Suprapubic skin (tissue), 4 donors: ENCODE data around the gene REELD1. TPM values are rescaled to one million over a fixed set of nuclear protein-coding genes. Genes with fewer than 3 reads are reported as not detected.

Experiments
- DNase-seq, 2 donors: peaks; one replicate each; pipeline ENCODE4 v3.0.0-alpha.2; 2019; ENCODE audit warnings: low spot score in 2 of 2
- H3K27ac ChIP-seq: fragments of 200-600 bp; sonication (generic); one replicate; pipeline ENCODE4 v1.5.1; 2019
- H3K27me3 ChIP-seq: fragments of 200-600 bp; sonication (generic); one replicate; pipeline ENCODE4 v1.5.1; 2019
- H3K36me3 ChIP-seq: fragments of 200-600 bp; sonication (generic); one replicate; pipeline ENCODE4 v1.5.1; 2019
- H3K4me1 ChIP-seq: fragments of 200-600 bp; sonication (generic); one replicate; pipeline ENCODE4 v1.5.1; 2019
- H3K4me3 ChIP-seq: fragments of 200-600 bp; sonication (generic); one replicate; pipeline ENCODE4 v1.5.1; 2019; ENCODE audit warnings: mild to moderate bottlenecking
- H3K9me3 ChIP-seq: fragments of 200-600 bp; sonication (generic); one replicate; pipeline ENCODE4 v1.5.1; 2019
- EP300 ChIP-seq: sonication (generic); formaldehyde crosslinking; IDR thresholded peaks from one replicate; pipeline ENCODE4 v1.6.1; 2017; ENCODE audit warnings: antibody characterized with exemption
- POLR2A ChIP-seq, 2 donors: fragments of 450-650 bp; IDR thresholded peaks; one replicate each; pipeline ENCODE4 v1.6.1; 2017; ENCODE audit warnings: antibody characterized with exemption in 2 of 2, mild to moderate bottlenecking in 2 of 2, moderate library complexity in 2 of 2
- POLR2AphosphoS5 ChIP-seq, 3 donors: sonication (generic); formaldehyde crosslinking; IDR thresholded peaks; one replicate each; pipeline ENCODE4 v1.6.1; 2017; ENCODE audit warnings: antibody characterized with exemption in 3 of 3
- WGBS: methylation state at CpG from one replicate; pipeline ENCODE4 v1.1.5; 2018; 5-methylcytosine and 5-hydroxymethylcytosine counted together
- total RNA-seq, 4 donors: library from RNA; depleted of rRNA; stranded (reverse); fragments of >200 nt; gene quantifications; one replicate each; pipeline ENCODE4 v1.1.0, GENCODE V29; 2016
- TF ChIP-seq, protein P1 (sequence below), 2 donors: fragments of 200-600 bp in 1 of 2; fragments of 450-650 bp in 1 of 2; sonication (generic) in 1 of 2; IDR thresholded peaks; one replicate each; pipeline ENCODE4 v1.5.1; 2016 to 2019; ENCODE audit warnings: antibody characterized with exemption in 2 of 2, mild to moderate bottlenecking in 1 of 2, moderate library complexity in 1 of 2

Gene REELD1
- total RNA-seq, 4 donors from 2014 or later: 2.0 TPM; not detected in 3

DNA sequence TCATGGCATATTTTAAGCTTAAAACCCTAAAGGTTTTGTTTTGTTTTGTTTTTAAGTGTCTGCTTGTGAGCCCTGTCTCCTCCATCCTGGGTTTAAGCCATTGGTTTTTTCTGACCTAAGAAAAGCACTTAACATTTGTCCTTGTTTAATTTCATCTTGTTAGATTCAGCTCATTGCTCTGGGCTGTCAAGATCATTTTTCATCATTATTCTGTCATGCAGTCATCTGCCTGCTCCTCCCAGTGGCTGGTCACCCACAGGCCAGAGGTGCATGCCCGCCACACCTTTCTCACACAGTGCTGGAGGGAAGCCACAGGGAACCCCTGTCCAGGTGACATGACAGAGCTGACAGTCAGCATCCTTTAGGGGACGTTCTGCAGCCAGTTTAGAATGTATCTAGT, 11.7 kb upstream of the REELD1 start:
- no peak overlapping the region for H3K27ac ChIP-seq
- no peaks in the 10 kb centered on the region for H3K27me3 ChIP-seq
- no peak for TF ChIP-seq POLR2A (IDR thresholded peaks at IDR 0.05)
- WGBS: 86% methylated on average over 2 of the region's 2 CpGs
- H3K4me1 ChIP-seq: no peaks in the 10 kb centered on the region
- H3K9me3 ChIP-seq: no peaks in the 10 kb centered on the region
- H3K36me3 ChIP-seq: no peaks in the 10 kb centered on the region
- no peak overlapping the region for H3K4me3 ChIP-seq
- DNase-seq: no peak

DNA sequence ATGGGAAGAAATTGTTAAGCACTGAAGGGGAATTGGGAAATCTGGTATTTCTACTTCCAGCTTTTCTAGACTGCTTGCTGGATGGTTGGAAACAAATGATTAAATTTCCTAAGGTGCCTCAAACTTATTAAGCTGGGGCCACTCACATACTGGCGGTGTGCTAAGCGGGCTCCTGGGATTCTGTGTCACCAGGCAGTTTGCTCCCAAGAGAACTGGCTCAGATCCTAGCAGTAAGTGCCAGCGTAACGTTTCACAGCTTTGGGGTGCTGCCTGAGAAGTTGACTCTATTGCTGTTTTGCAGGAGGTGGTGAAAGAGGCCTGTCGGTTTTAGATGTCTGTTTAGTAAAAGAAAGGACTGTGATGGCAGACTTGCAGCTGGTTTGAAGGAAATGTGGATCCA, 6.9 kb upstream of the REELD1 start:
- Histone ChIP-seq H3K36me3 (no peaks in the 10 kb centered on the region), H3K4me1 (no peaks in the 10 kb centered on the region), H3K27ac (no peak overlapping the region), H3K9me3 (no peaks in the 10 kb centered on the region), H3K27me3 (no peaks in the 10 kb centered on the region), H3K4me3 (no peak overlapping the region)
- DNase-seq: no peak
- no peak for TF ChIP-seq POLR2A (IDR thresholded peaks at IDR 0.05)
- 82% methylated on average over 5 of the region's 5 CpGs for WGBS

DNA sequence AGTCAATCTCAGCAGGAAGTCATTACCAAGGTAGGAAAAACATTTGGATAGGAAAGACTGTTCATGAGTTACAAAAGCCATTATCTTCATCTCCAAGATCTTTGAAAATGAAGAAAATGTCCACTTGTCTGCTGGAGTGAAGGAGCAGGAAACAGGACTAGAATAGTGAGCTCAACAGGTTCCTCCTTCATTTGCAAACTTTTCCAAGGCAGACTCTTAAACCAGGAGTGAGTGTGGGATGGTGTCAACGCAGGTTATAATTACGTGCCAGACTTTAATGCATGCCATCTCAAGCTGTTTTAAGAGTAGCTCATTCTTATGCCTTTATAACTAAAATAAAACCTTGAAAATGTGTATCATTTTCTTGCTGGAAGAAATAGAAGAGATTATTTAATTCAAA, 3.4 kb upstream of the REELD1 start:
- 45% methylated on average over 2 of the region's 2 CpGs for WGBS
- H3K4me1 ChIP-seq: no peaks in the 10 kb centered on the region
- H3K4me3 ChIP-seq: no peak overlapping the region
- H3K27me3 ChIP-seq: no peaks in the 10 kb centered on the region
- no peaks in the 10 kb centered on the region for H3K36me3 ChIP-seq
- no peak overlapping the region for H3K27ac ChIP-seq
- no peak for TF ChIP-seq POLR2A (IDR thresholded peaks at IDR 0.05)
- TF ChIP-seq, protein P1, sequence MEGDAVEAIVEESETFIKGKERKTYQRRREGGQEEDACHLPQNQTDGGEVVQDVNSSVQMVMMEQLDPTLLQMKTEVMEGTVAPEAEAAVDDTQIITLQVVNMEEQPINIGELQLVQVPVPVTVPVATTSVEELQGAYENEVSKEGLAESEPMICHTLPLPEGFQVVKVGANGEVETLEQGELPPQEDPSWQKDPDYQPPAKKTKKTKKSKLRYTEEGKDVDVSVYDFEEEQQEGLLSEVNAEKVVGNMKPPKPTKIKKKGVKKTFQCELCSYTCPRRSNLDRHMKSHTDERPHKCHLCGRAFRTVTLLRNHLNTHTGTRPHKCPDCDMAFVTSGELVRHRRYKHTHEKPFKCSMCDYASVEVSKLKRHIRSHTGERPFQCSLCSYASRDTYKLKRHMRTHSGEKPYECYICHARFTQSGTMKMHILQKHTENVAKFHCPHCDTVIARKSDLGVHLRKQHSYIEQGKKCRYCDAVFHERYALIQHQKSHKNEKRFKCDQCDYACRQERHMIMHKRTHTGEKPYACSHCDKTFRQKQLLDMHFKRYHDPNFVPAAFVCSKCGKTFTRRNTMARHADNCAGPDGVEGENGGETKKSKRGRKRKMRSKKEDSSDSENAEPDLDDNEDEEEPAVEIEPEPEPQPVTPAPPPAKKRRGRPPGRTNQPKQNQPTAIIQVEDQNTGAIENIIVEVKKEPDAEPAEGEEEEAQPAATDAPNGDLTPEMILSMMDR (IDR thresholded peaks at IDR 0.05): no peak
- no peak for TF ChIP-seq POLR2AphosphoS5 (IDR thresholded peaks at IDR 0.05)
- TF ChIP-seq EP300: no peak
- DNase-seq: no peak
- no peaks in the 10 kb centered on the region for H3K9me3 ChIP-seq

DNA sequence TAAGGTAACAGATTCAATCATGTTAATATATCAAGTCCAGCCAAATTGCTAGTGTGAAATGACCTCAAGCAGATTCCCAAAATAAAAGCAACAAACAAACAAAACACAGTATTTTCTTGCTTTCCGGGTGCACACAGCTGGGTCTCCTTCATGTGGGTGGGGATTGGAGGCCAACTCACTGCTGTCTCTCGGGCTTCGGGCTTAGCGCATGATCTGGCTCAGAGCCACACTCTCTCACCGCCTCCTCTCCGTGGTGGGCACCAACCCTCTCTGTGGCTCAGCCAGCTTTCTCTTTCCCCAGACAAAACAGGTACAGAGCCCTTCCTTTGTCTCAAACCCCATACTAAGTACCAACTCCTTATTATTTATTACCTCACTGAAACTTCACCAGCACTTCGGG, 2.9 kb upstream of the REELD1 start:
- Histone ChIP-seq H3K9me3 (no peaks in the 10 kb centered on the region), H3K27me3 (no peaks in the 10 kb centered on the region), H3K27ac (no peak overlapping the region), H3K4me1 (no peaks in the 10 kb centered on the region), H3K4me3 (no peak overlapping the region), H3K36me3 (no peaks in the 10 kb centered on the region)
- TF ChIP-seq POLR2AphosphoS5 (IDR thresholded peaks at IDR 0.05) (no peak), EP300 (no peak), POLR2A (IDR thresholded peaks at IDR 0.05) (no peak)
- 46% methylated on average over 7 of the region's 7 CpGs for WGBS
- no peak for DNase-seq

DNA sequence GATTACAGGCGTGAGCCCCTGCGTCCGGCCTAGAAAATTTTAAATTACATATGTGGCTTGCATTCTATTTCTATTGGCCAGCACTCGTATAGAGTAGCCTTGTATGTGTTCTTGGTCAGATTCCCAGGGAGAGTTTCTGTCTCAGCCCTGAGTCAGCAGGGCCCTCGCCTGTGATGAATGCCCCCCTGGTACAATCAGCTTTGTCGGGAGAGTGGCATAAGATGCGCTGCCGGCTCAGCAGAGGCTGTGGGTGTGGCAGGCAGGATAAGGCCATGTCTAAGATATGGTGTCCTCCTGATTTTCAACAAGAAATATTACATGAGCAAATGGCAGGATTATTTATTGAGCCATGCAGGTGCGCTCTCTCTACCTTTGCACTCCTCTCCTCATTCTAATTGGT, 1.6 kb upstream of the REELD1 start:
- Histone ChIP-seq H3K4me1 (no peaks in the 10 kb centered on the region), H3K27me3 (no peaks in the 10 kb centered on the region), H3K36me3 (no peaks in the 10 kb centered on the region), H3K27ac (no peak overlapping the region), H3K9me3 (no peaks in the 10 kb centered on the region), H3K4me3 (no peak overlapping the region)
- no peak for DNase-seq
- 95% methylated on average over 9 of the region's 9 CpGs for WGBS
- no peak for TF ChIP-seq POLR2A (IDR thresholded peaks at IDR 0.05)
- no peak for TF ChIP-seq EP300
- no peak for TF ChIP-seq POLR2AphosphoS5 (IDR thresholded peaks at IDR 0.05)
- TF ChIP-seq, protein P1 (IDR thresholded peaks at IDR 0.05): no peak

DNA sequence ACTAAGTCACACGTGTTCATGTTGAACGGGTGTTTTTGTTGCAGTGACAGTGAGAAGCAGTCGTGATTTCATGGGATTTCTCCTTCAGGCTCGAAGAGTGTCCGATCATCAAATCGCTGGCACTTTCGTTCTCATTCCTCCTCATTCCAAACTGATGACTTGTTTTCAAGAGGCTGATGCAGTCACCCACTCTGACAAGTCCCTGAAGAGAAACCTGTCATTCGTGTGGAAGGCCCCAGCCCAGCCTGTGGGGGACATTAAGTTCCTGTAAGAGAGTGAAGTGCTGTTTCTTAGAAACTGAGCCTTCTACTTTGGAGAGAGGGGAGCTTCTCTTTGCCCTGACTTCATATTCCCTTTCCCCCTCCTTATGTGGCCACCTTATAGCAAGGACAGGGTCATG, 8.0 kb downstream of the REELD1 start:
- Histone ChIP-seq H3K4me3 (no peak overlapping the region), H3K27me3 (no peaks in the 10 kb centered on the region), H3K4me1 (no peaks in the 10 kb centered on the region), H3K9me3 (no peaks in the 10 kb centered on the region), H3K27ac (no peak overlapping the region), H3K36me3 (no peaks in the 10 kb centered on the region)
- TF ChIP-seq, protein P1 (IDR thresholded peaks at IDR 0.05): no peak
- TF ChIP-seq EP300 (no peak), POLR2A (IDR thresholded peaks at IDR 0.05) (no peak)
- DNase-seq: no peak
- 69% methylated on average over 8 of the region's 8 CpGs for WGBS

DNA sequence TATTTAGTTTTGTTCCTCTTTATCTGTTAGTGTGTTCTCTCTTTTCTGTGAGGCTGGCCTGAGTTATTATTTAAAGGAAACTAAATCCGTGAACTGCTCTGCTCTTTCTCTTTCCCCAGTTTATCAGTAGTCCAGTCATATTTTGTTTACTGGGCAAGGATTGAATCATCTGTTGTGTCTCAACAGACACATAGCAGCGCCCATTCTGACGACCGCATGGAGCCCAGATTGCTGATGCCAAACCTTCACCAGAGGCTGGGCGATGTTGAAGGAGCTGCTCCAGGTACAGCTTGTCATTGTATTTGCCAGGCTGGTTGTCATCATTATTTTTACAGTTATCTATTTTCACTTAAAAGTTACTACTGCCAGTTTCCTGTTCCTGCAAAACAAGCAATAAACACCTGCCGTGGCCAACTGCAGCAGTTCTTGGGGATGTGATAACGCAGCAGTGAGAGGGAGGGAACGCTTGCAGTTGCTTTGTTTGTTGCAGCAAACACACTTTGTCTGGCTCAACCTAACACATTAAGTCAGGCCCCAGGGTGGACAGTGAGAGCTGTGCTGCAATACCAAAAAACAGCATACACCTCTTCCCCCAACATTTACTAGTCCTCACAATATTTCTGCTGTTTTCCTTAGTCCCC, 10.1 kb downstream of the REELD1 start:
- no peak overlapping the region for H3K27ac ChIP-seq
- no peaks in the 10 kb centered on the region for H3K9me3 ChIP-seq
- TF ChIP-seq, protein P1 (IDR thresholded peaks at IDR 0.05): no peak
- TF ChIP-seq EP300: no peak
- no peak for TF ChIP-seq POLR2AphosphoS5 (IDR thresholded peaks at IDR 0.05)
- no peak for TF ChIP-seq POLR2A (IDR thresholded peaks at IDR 0.05)
- H3K4me3 ChIP-seq: no peak overlapping the region
- no peak for DNase-seq
- 67% methylated on average over 8 of the region's 8 CpGs for WGBS
- H3K27me3 ChIP-seq: no peaks in the 10 kb centered on the region
- H3K4me1 ChIP-seq: no peaks in the 10 kb centered on the region
- no peaks in the 10 kb centered on the region for H3K36me3 ChIP-seq
